HEK293 (cell line): ENCODE results near the gene PDCD4.

Experiments used
- CTCF ChIA-PET: fragments of 350-600 bp; formaldehyde crosslinking; extraction: SDS; loops from one replicate; lab custom pipeline; 2021; ENCODE audit warnings: antibody characterized with exemption; lab: Yijun Ruan, JAX
- POLR2A ChIA-PET: fragments of 300-600 bp; formaldehyde crosslinking; extraction: SDS; loops from one replicate; lab custom pipeline; 2020; ENCODE audit warnings: antibody characterized with exemption, inconsistent platforms; lab: Yijun Ruan, JAX
- H3K27ac ChIP-seq: fragments of 200-500 bp; sonication (Bioruptor generic); 2 replicates; pipeline ENCODE4 v1.5.1; 2014; ENCODE audit warnings: low read depth, low read length, control low read depth, inconsistent platforms; ENCODE audit errors: extremely low read depth
- H3K36me3 ChIP-seq, 2 experiments: fragments of 200-500 bp in 1 of 2; sonication (Bioruptor generic) in 1 of 2; 1 replicate in 1 of 2; 2 replicates in 1 of 2; pipeline ENCODE4 v1.5.1; 2014 to 2017; ENCODE audit warnings: inconsistent platforms in 2 of 2, low read length in 2 of 2; ENCODE audit not compliant: control insufficient read depth in 2 of 2, insufficient read depth in 1 of 2
- H3K4me1 ChIP-seq: fragments of 200-500 bp; sonication (Bioruptor generic); 2 replicates; pipeline ENCODE4 v1.5.1; 2014; ENCODE audit warnings: mild to moderate bottlenecking, low read length, inconsistent platforms; ENCODE audit not compliant: control insufficient read depth, insufficient read depth
- H3K4me3 ChIP-seq: 2 replicates; pipeline ENCODE4 v1.5.1; 2011; ENCODE audit warnings: low read depth, mild to moderate bottlenecking, control low read depth, low read length, moderate library complexity
- H3K9me3 ChIP-seq: fragments of 200-500 bp; sonication (Bioruptor generic); 2 replicates; pipeline ENCODE4 v1.5.1; 2014; ENCODE audit warnings: low read depth, low read length, inconsistent platforms; ENCODE audit not compliant: control insufficient read depth, insufficient read depth
- HOXA7 ChIP-seq: sonication (generic); formaldehyde crosslinking; IDR thresholded peaks from 2 replicates; pipeline ENCODE4 v1.8.1; 2022; ENCODE audit warnings: missing genetic modification reagents, borderline replicate concordance
- KLF7 ChIP-seq: fragments of 450-650 bp; formaldehyde crosslinking; IDR thresholded peaks from 2 replicates; pipeline ENCODE4 v1.5.1; 2016; ENCODE audit warnings: missing biosample characterization, missing genetic modification characterization, borderline replicate concordance
- MEIS1 ChIP-seq: sonication (generic); formaldehyde crosslinking; IDR thresholded peaks from 2 replicates; pipeline ENCODE4 v1.8.1; 2022; ENCODE audit warnings: missing genetic modification reagents, mild to moderate bottlenecking, borderline replicate concordance
- MZF1 ChIP-seq: fragments of 450-650 bp; formaldehyde crosslinking; IDR thresholded peaks from 2 replicates; pipeline ENCODE4 v1.5.1; 2017; ENCODE audit warnings: missing biosample characterization, missing genetic modification characterization, borderline replicate concordance
- ZIC2 ChIP-seq: fragments of 450-650 bp; formaldehyde crosslinking; IDR thresholded peaks from 2 replicates; pipeline ENCODE4 v1.5.1; 2016; ENCODE audit warnings: missing biosample characterization, missing genetic modification characterization
- ZNF157 ChIP-seq: fragments of 450-650 bp; formaldehyde crosslinking; IDR thresholded peaks from 2 replicates; pipeline ENCODE4 v1.5.1; 2016; ENCODE audit warnings: missing biosample characterization, missing genetic modification characterization
- ZNF16 ChIP-seq: fragments of 450-650 bp; formaldehyde crosslinking; IDR thresholded peaks from 2 replicates; pipeline ENCODE4 v1.5.1; 2016; ENCODE audit warnings: low read depth, missing biosample characterization, missing genetic modification characterization
- ZNF214 ChIP-seq: fragments of 450-650 bp; formaldehyde crosslinking; IDR thresholded peaks from 2 replicates; pipeline ENCODE4 v1.5.1; 2017; ENCODE audit warnings: missing biosample characterization, mild to moderate bottlenecking, missing genetic modification characterization, borderline replicate concordance
- ZNF239 ChIP-seq: fragments of 450-650 bp; formaldehyde crosslinking; IDR thresholded peaks from 2 replicates; pipeline ENCODE4 v1.5.1; 2016; ENCODE audit warnings: missing biosample characterization, missing genetic modification characterization
- ZNF335 ChIP-seq: fragments of 450-650 bp; formaldehyde crosslinking; conservative IDR thresholded peaks from 2 replicates; pipeline ENCODE4 v1.5.1; 2016; ENCODE audit warnings: missing biosample characterization, missing genetic modification characterization
- ZNF416 ChIP-seq: fragments of 450-650 bp; formaldehyde crosslinking; IDR thresholded peaks from 2 replicates; pipeline ENCODE4 v1.5.1; 2016; ENCODE audit warnings: missing biosample characterization, missing genetic modification characterization
- ZNF48 ChIP-seq: fragments of 450-650 bp; formaldehyde crosslinking; IDR thresholded peaks from 2 replicates; pipeline ENCODE4 v1.5.1; 2016; ENCODE audit warnings: missing biosample characterization, missing genetic modification characterization
- ZNF596 ChIP-seq: fragments of 450-650 bp; IDR thresholded peaks from 2 replicates; pipeline ENCODE4 v1.5.0; 2018; ENCODE audit warnings: missing biosample characterization, mild to moderate bottlenecking, missing genetic modification characterization, moderate library complexity
- ZNF701 ChIP-seq: fragments of 450-650 bp; formaldehyde crosslinking; IDR thresholded peaks from 2 replicates; pipeline ENCODE4 v1.5.1; 2016; ENCODE audit warnings: missing biosample characterization, missing genetic modification characterization
- ZNF791 ChIP-seq: fragments of 450-650 bp; formaldehyde crosslinking; IDR thresholded peaks from 2 replicates; pipeline ENCODE4 v1.5.1; 2016; ENCODE audit warnings: missing biosample characterization, missing genetic modification characterization
- ZNF792 ChIP-seq: fragments of 450-650 bp; formaldehyde crosslinking; IDR thresholded peaks from 2 replicates; pipeline ENCODE4 v1.5.1; 2016; ENCODE audit warnings: missing biosample characterization, missing genetic modification characterization
- ZSCAN30 ChIP-seq: fragments of 450-650 bp; IDR thresholded peaks from 2 replicates; pipeline ENCODE4 v1.5.1; 2018; ENCODE audit warnings: missing biosample characterization, mild to moderate bottlenecking, missing genetic modification characterization, moderate library complexity
- TF ChIP-seq, protein P1 (sequence below): fragments of 450-650 bp; formaldehyde crosslinking; IDR thresholded peaks from 2 replicates; pipeline ENCODE4 v1.5.1; 2016; ENCODE audit warnings: missing biosample characterization, missing genetic modification characterization
- TF ChIP-seq, protein P2 (sequence below): IDR thresholded peaks from 2 replicates; pipeline ENCODE4 v1.6.1; 2011; ENCODE audit warnings: mild to moderate bottlenecking, low read depth, low read length, borderline replicate concordance
- TF ChIP-seq, protein P3 (sequence below): fragments of 450-650 bp; formaldehyde crosslinking; IDR thresholded peaks from 2 replicates; pipeline ENCODE4 v1.5.1; 2016; ENCODE audit warnings: missing biosample characterization, missing genetic modification characterization

The PDCD4 gene

DNA sequence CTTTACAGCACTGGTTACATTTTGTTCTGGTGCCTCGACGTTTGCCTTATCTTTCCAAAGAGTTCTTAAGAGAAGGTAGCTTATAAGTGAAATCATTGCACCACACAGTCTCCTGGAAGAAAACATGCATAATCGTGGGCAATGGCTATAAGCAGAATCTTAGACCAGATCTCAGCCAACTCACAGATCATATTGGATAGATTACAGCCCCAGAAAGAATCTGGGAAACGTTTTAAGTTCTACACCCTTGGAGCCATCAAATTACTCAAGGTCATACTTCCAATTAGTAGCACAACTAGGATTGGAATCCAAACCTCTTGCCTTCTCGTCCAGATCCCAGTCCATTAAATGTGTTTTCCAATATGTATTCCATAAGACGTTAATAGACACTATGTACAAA, 8.8 kb upstream of the PDCD4 start (continued):
- TF ChIP-seq ZNF701 (tag by site-specific recombination) (no peak), ZNF791 (tag by site-specific recombination) (no peak), HOXA7 (no peak)
- TF ChIP-seq, all 188 proteins: peak for 0

DNA sequence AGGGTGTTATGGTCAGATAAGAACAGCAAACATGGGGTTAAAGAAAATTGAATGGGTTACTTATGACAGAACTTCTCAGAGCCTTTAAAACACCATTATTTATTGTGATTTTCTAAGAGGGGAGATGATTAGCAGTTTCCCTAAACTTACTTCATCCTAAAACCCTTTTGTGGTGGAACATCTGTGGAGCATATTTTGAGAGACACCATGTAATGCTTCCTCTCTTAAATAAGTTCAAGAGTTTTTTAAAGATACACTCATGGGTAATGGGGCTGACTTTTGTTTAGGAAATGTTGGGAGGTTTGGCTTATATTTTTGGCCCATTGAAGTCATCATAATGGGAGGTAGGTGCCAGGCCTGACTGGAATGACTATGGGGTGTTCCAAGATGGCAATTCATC, 8.4 kb upstream of the PDCD4 start:
- H3K27ac ChIP-seq, result no peak overlapping the region
- no peaks in the 10 kb centered on the region for H3K9me3 ChIP-seq
- TF ChIP-seq ZNF239 (0 out of 2 replicates have a peak, but pooled peaks have one; percentile 33), ZIC2 (tag by site-specific recombination) (no peak), MEIS1 (no peak)
- H3K4me1 ChIP-seq, result peaks cover 23% of the 10 kb centered on the region
- CTCF ChIA-PET, result no interaction called here
- POLR2A ChIA-PET, result interaction anchor here (1.0 kb wide), 1 partner anchor 8 kb away, joined by 6 read pairs; the partner anchor contains the start of gene PDCD4
- H3K4me3 ChIP-seq, result no peak overlapping the region
- no peaks in the 10 kb centered on the region for H3K36me3 ChIP-seq

DNA sequence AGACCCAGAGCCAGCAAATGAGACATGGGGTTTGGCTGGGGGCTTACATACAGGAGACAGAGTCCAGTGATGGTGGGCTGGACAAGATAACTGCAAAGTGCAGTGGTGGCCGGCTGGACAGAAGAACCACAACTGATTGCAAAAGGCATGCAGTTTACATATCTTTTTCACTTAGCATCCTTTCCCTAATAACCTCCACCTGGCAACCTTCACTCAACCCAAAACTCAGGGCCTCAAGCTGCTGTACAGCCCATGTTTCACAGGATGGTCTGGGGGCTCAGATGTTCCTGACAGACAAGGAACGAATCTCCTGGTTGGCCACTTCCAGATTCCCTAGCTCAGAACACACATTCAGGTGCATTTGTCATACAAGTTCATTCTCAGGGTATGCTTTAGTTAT, 7.8 kb upstream of the PDCD4 start:
- ChIA-PET POLR2A (no interaction called here), CTCF (no interaction called here)
- Histone ChIP-seq H3K9me3 (no peaks in the 10 kb centered on the region), H3K27ac (no peak overlapping the region), H3K4me3 (no peak overlapping the region), H3K36me3 (no peaks in the 10 kb centered on the region), H3K4me1 (peaks cover 20% of the 10 kb centered on the region; the same call in 1 of the 2 replicates)
- TF ChIP-seq, protein P1, sequence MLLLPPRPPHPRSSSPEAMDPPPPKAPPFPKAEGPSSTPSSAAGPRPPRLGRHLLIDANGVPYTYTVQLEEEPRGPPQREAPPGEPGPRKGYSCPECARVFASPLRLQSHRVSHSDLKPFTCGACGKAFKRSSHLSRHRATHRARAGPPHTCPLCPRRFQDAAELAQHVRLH, result no peak
- TF ChIP-seq MZF1 (tag by site-specific recombination) (no peak), ZNF335 (tag by site-specific recombination) (no peak), ZNF792 (tag by site-specific recombination) (no peak), ZSCAN30 (no peak), ZNF596 (tag by site-specific recombination) (no peak), ZNF16 (tag by site-specific recombination) (no peak), ZNF416 (tag by site-specific recombination) (no peak), ZNF48 (tag by site-specific recombination) (no peak), ZNF157 (tag by site-specific recombination) (no peak), ZNF214 (no peak), KLF7 (no peak)
- TF ChIP-seq, protein P2, sequence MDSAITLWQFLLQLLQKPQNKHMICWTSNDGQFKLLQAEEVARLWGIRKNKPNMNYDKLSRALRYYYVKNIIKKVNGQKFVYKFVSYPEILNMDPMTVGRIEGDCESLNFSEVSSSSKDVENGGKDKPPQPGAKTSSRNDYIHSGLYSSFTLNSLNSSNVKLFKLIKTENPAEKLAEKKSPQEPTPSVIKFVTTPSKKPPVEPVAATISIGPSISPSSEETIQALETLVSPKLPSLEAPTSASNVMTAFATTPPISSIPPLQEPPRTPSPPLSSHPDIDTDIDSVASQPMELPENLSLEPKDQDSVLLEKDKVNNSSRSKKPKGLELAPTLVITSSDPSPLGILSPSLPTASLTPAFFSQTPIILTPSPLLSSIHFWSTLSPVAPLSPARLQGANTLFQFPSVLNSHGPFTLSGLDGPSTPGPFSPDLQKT, result no peak
- TF ChIP-seq, protein P3, sequence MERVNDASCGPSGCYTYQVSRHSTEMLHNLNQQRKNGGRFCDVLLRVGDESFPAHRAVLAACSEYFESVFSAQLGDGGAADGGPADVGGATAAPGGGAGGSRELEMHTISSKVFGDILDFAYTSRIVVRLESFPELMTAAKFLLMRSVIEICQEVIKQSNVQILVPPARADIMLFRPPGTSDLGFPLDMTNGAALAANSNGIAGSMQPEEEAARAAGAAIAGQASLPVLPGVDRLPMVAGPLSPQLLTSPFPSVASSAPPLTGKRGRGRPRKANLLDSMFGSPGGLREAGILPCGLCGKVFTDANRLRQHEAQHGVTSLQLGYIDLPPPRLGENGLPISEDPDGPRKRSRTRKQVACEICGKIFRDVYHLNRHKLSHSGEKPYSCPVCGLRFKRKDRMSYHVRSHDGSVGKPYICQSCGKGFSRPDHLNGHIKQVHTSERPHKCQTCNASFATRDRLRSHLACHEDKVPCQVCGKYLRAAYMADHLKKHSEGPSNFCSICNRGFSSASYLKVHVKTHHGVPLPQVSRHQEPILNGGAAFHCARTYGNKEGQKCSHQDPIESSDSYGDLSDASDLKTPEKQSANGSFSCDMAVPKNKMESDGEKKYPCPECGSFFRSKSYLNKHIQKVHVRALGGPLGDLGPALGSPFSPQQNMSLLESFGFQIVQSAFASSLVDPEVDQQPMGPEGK (tag by site-specific recombination), result no peak
